SH-SY5Y (cell line): ENCODE data around the gene MEF2A.

Source experiments
- GATA2 ChIP-seq: IDR thresholded peaks from 2 replicates; pipeline ENCODE4 v1.6.1; 2011; ENCODE audit warnings: mild to moderate bottlenecking, low read depth, low read length
- GATA3 ChIP-seq: IDR thresholded peaks from 2 replicates; pipeline ENCODE4 v1.6.1; 2011; ENCODE audit warnings: low read depth, mild to moderate bottlenecking, low read length, moderate library complexity

GRCh38 chr15:99728916-99729315 is 163.1 kb downstream of the MEF2A start:
- no peak for TF ChIP-seq GATA2
- no peak for TF ChIP-seq GATA3
